NCI-H345 treated with DMSO at 0.1 percent for 48 hours (cell line): ENCODE results near the gene MINK1.
"Not testable (repeated sequence)": the region's sequence is repeated elsewhere in the genome, so short reads cannot be mapped to it uniquely, and the experiment has no call there.

ENCODE experiments used
- DNase-seq: peaks from one replicate; lab custom pipeline; 2025; ENCODE audit not compliant: unreplicated experiment; lab: John Stamatoyannopoulos, UW

MINK1 gene

DNA sequence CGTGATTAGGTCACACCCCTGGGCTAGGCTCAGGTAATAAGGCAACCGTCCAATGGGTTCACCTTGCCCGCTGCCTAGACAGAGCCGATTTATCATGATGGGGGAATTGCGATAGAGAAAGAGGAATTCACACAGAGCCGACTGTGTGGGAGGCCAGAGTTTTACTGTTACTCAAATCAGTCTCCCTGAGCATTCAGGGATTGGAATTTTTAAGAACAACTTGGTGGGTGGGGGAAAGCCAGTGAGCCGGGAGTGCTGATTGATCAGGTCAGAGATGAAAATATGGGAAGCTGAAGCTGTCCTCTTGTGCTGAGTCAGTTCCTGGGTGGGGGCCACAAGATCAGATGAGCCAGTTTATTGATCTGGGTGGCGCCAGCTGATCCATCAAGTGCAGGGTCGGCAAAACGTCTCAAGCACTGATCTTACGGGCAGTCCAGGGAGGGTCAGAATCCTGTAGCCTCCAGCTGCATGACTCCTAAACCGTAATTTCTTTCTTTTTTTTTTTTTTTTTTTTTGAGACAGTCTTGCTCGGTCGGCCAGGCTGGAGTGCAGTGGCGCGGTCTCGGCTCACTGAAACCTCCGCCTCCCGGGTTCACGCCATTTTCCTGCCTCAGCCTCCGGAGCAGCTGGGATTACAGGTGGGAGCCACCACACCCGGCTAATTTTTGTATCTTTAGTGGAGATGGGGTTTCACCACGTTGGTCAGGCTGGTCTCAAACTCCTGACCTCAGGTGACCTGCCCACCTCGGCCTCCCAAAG lies 93.6 kb downstream of the MINK1 start:
- not testable (repeated sequence) for DNase-seq

DNA sequence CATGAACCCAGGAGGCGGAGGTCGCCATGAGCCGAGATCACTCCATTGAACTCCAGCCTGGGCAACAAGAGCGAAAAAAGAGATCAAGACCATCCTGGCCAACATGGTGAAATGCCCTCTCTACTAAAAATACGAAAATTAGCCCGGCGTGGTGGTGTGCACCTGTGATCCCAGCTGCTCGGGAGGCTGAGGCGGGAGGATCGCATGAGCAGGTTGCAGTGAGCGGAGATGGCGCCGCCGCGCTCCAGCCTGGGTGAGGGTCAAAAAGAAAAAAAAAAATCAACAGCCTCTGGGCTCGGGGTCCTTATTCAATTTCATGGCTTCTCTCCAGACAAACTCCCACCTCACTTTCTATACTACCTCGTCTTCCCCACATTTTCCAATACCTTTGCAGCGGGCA lies 95.7 kb downstream of the MINK1 start:
- DNase-seq = no peak

DNA sequence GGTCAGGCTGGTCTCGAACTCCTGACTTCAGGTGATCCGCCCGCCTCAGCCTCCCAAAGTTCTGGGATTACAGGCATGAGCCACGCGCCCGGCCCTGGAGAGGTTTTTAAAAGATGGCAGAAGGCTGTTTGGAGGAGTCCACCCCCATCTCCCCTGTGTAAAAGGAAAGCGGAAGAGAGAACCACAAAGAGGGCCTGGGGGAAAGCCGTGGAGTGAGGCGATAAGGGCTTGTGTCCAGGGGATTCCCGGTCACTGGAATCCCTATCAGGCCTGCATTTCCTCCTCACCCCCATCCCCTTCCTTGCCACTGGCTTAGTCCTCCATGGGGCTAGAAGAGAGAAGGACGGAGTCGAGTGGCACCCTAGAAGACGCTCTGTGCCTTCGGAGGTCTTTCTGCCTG lies 98.8 kb downstream of the MINK1 start, which contains the start of gene GP1BA:
TSS of gene GP1BA (plus strand) at position 315 of the 400 bp plus-strand sequence. CDS start 328 bp downstream, outside the sequence.
- DNase-seq = no peak

DNA sequence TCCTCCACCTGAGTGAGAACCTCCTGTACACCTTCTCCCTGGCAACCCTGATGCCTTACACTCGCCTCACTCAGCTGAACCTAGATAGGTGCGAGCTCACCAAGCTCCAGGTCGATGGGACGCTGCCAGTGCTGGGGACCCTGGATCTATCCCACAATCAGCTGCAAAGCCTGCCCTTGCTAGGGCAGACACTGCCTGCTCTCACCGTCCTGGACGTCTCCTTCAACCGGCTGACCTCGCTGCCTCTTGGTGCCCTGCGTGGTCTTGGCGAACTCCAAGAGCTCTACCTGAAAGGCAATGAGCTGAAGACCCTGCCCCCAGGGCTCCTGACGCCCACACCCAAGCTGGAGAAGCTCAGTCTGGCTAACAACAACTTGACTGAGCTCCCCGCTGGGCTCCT lies 99.6 kb downstream of the MINK1 start:
- no peak for DNase-seq

DNA sequence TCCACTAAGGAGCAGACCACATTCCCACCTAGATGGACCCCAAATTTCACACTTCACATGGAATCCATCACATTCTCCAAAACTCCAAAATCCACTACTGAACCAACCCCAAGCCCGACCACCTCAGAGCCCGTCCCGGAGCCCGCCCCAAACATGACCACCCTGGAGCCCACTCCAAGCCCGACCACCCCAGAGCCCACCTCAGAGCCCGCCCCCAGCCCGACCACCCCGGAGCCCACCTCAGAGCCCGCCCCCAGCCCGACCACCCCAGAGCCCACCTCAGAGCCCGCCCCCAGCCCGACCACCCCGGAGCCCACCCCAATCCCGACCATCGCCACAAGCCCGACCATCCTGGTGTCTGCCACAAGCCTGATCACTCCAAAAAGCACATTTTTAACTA lies 100.5 kb downstream of the MINK1 start:
- no peak for DNase-seq

DNA sequence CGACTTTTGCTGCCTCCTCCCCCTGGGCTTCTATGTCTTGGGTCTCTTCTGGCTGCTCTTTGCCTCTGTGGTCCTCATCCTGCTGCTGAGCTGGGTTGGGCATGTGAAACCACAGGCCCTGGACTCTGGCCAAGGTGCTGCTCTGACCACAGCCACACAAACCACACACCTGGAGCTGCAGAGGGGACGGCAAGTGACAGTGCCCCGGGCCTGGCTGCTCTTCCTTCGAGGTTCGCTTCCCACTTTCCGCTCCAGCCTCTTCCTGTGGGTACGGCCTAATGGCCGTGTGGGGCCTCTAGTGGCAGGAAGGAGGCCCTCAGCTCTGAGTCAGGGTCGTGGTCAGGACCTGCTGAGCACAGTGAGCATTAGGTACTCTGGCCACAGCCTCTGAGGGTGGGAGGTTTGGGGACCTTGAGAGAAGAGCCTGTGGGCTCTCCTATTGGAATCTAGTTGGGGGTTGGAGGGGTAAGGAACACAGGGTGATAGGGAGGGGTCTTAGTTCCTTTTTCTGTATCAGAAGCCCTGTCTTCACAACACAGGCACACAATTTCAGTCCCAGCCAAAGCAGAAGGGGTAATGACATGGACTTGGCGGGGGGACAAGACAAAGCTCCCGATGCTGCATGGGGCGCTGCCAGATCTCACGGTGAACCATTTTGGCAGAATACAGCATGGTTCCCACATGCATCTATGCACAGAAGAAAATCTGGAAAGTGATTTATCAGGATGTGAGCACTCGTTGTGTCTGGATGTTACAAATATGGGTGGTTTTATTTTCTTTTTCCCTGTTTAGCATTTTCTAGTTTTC lies 101.2 kb downstream of the MINK1 start:
- DNase-seq = no peak

DNA sequence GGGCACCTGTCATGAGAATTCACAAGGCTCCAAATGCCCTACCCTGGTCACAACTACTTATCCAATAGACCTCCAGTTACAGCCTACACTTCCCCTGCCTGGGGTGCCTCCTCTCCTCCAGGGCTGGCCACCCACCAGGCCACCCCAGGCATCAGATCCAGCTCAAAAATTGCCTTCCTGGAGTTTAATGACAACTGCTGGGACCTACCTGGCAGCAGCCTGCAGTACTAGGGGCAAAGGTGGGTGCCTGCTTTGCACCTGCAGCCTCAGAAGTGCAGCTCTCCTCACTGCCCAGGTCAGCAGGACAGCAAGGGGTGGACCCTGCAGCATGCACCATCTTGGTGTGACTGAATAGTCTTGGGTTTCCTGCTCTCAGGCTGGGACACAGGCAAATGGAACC lies 102.5 kb downstream of the MINK1 start:
- DNase-seq = no peak

DNA sequence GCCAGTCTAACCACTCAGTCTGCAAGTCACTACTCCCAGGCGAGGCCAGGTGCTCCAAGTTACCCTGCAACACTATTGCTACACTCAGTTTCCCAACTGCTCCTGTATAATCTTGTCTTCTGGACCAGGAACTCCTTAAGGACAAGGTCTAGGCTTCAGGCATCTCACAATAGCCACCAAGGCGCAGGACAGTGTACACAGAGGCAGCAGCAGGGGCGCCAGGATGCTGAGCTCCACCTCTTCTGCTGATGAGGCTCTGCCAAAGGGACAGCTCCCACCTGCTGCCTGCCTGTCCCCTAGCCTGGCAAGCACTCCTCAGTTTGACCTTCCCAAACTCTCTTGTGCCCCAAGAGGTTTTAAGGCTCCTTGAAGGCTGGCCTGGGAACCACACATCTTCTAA lies 103.3 kb downstream of the MINK1 start:
- DNase-seq = no peak

DNA sequence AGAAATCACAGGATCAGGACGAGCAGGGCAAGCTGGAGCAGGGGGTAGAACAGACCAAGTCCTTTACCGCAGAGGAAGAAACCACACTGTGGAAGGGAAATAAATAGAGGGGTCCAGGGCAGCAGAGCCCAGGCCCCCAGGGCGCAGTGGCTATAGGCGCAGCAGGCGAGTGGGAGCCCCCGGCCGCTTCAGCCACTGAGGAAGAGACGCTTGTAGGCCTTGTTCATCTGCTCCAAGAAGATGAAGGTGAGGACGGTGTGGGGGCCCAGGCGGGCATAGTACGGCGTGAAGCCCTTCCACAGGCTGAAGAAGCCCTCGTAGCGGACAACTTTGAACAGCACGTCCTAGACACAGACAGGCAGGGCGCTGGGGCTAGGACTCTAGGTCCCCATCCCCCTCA lies 104.4 kb downstream of the MINK1 start:
- DNase-seq = no peak

DNA sequence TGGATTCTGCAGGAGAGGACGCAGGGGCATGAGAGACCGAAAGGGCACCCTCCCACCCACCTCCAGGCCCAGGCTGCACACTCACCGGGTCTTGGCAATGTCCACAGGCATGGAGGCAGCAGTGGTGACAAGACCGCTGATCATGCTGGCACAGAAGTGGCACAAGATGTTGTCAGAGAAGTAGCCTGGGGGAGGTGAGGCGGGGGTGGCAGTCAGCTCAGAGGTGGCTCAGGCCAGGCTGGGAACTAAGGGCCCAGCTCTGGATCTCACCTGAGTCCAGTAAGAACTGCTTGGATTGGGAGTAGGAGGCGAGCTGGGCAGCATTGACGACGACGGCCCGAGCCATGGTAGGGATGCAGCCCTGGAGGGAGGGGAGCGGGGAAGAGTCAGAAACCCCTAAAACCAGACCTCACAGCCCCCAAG lies 104.9 kb downstream of the MINK1 start:
- DNase-seq = no peak

DNA sequence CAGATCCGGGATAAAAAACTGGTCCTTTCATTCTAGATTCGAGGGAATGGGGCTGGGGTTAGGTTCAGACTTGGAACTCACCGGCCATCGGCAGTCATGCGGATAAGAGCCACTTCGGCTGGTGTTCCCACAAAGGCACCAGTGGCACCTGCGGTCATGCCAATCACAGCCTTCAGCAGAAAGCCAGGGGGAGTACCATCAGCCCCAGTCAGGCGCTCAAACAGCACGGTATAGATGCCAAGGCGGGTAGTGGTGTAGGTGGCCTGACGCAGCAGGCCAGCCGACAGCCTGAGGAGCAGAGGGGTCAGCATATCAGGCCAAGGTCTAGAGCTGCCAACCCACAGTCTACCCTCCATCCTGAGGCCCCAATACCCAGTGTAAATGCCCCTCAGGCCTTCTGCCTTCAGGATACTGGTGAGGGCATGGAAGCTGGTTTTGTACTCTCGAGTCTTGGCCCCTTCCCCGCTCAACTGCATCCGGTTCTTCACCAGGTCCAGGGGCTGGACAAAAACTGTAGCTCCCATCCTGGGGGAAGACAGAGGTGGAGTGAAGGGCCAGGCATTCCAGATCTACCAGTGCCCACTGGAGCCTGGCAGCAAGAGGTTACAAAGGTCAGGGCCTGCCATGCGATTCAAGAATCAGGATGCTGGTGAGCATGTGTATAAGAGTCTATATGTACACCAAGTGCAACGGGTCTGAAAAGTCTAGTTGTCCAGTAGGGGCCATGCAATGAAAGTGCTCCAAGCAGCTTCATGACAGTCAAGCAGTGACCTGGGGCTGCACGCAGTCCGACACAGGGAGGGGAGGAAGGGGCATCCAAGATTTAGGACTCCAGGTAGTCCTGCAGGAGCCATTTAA lies 105.8 kb downstream of the MINK1 start:
- no peak for DNase-seq

DNA sequence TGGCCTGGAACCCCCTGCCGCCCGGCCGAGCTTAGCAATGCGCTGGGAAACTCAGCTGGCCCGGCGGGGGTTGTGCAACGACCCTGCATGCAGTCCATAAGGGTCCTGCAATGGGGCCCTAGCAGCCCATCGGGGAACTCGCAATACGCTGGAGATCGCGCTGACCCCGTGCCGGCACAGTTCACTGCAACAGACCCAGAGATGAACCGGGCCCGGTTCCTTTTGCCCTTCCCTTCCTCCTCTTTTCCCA lies 106.3 kb downstream of the MINK1 start:
- no peak for DNase-seq

DNA sequence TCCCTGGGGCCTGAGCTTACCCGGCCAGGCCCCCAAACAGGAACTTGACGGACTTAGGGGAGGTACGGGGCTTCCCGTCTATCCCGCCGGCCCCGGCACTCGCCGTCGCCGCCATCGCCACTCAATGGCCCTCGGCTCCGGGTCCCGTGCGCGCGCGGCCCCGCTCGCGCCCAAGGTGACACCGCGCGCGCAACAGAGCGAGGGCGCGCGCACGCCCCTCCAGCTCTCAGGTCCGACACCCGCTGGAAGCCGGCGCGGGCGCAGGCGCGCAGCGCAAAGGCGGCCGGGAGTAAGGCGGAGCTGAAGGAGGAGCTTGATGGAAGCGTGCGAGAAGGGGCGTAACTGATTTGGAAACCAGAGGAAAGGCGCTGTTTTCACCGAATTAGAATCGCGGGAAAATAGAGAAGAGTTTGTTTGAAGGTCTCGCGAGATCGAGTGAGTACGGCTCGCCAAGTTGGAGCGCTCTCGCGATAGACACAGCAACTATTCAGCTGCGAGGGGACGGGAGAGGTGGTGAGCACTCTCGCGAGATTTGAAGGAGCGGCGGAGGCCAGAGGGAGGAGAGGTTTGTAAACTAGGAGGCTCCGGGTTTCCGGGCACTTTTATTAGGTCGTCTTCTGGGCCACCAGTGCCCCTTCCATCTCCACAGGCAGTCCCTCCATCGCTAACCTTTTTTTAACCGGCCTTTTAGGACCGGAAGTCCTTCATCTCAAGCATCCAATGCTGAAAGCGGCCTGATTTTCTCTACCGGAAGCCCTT lies 106.8 kb downstream of the MINK1 start, which contains the start of the genes RNF167 and SLC25A11:
TSS of gene RNF167 (plus strand) at position 473 of the 759 bp plus-strand sequence. CDS start 642 bp downstream, outside the sequence.
TSS of gene SLC25A11 (minus strand) at position 251 of the 759 bp plus-strand sequence. CDS start at position 115, 136 bp downstream.
- DNase-seq = peak; percentile 94

DNA sequence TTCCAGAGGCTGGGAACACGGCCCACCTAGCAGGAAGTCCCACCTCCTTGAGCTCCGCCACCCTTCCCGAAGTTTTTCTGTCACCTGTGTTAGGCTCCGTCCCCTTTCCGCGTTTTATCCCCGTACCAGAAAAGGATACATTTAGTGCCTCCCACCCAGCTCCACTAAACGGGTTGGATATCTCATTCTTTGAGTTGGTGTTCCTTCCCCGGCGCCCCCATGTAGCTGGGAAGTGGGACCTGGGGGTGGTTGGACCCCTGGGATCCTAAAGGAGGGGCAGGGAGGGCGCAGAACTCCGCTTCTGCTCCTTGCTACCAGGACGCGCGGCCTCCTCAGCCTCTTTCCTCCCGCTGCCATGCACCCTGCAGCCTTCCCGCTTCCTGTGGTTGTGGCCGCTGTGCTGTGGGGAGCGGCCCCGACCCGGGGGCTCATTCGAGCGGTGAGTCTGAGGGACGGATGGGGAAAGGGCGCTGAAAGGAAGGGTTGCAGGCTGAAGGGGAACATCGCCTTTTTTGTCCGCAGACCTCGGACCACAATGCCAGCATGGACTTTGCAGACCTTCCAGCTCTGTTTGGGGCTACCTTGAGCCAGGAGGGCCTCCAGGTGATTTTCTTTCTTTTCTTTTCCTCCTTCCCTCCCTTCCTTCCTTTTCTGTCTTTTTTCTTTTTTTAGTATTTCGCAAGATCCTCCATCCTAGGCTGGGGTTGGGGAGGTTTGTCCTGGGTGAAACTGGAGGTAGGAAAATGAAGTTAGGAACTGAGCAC lies 107.6 kb downstream of the MINK1 start:
- peak; percentile 81 for DNase-seq

DNA sequence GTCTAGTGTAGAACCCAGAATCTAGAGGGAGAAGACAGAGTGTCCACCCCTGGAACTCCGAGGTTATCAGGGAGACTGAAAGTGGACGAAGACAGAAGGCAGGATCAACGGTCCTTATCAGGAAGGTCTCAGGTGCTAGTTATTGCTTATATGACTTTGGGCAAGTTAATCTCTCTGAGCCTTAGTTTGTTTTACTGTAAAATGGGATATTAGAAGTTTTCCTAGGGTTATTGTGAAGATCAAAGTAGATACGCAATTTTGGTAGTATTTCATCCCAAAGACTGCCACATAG lies 108.1 kb downstream of the MINK1 start:
- DNase-seq = no peak

DNA sequence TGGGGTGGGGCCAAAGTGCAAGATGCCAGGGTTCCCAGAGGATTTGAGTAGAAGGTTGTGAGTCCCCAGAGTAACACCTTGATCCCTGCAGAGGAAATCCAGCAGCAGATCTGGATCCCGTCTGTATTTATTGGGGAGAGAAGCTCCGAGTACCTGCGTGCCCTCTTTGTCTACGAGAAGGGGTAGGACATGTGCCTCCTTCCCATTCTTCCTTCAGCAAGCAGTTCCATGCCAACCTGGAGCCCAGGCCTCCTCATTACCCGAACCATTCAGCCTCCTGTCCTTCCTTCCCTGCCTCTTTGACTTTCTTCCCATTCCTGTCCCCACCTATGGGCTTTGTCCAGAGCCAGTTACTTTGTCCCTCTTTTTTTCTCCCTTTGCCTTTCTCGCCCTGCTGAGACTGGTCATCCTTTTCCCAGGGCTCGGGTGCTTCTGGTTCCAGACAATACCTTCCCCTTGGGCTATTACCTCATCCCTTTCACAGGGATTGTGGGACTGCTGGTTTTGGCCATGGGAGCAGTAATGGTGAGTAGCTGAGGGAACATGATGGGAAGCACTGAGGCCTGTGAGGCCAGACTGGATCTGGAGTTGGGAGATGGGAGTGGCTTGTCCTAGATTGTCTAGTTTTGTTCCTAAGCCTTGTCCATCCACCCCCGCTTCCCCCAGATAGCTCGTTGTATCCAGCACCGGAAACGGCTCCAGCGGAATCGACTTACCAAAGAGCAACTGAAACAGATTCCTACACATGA lies 109.8 kb downstream of the MINK1 start:
- no peak for DNase-seq

DNA sequence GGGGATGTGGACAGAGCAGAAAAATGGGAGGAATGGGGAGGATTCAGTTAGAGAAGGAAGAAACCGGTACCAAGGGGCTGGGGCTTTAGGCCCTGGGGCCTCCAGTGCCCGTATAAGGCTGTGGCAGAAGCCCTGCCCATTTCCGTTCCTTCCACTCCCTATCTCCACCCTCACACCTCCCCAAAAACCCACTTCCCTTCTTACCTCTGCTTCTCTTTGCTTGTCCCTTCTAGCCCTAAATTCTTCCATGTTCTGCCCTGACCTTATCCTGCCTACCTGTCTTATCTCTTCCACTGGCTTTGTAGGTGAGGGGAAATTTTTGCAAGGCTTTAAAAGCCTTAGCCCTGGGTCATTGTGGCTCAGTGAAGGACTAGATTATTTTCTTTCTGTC lies 111.0 kb downstream of the MINK1 start:
- no peak for DNase-seq

DNA sequence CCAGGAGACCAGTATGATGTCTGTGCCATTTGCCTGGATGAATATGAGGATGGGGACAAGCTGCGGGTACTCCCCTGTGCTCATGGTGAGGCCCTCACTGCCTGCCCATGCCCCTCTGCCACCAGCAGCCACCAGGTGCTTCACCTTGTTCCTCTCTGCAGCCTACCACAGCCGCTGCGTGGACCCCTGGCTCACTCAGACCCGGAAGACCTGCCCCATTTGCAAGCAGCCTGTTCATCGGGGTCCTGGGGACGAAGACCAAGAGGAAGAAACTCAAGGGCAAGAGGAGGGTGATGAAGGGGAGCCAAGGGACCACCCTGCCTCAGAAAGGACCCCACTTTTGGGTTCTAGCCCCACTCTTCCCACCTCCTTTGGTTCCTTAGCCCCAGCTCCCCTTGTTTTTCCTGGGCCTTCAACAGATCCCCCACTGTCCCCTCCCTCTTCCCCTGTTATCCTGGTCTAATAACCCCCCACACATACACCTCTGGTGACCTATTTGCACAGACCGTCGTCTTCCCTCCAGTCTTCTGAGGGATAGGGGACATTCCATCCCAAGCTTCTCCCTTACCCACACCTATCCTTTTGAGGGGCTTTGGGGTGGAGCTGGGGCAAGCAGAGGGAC lies 111.5 kb downstream of the MINK1 start:
- no peak for DNase-seq
